Measurements from ENCODE around the gene FHIT. TPM values are rescaled to one million over a fixed set of nuclear protein-coding genes. Genes with fewer than 3 reads are reported as not detected.

FHIT gene
- total and polyA plus RNA-seq, 10 of the 15 experiments (the other 5 are each of a cell fraction or from before 2014, with no cell fraction given) = 4.2 to 14.9 (median 9.4) TPM

Small RNAs within 50 kb of the gene (microRNA-seq; reads per million reads assigned to microRNA genes)
- gene MIR548BB = not detected

Small RNAs within 50 kb of the gene (small RNA-seq; reads per million reads assigned to genes)
- not detected for gene MIR548BB
- gene RF00012 = not detected
